ENCODE results near the gene PLSCR5. TPM values are rescaled to one million over a fixed set of nuclear protein-coding genes. Genes with fewer than 3 reads are reported as not detected.

Gene PLSCR5
- total RNA-seq: not detected in 2 replicates

DNA sequence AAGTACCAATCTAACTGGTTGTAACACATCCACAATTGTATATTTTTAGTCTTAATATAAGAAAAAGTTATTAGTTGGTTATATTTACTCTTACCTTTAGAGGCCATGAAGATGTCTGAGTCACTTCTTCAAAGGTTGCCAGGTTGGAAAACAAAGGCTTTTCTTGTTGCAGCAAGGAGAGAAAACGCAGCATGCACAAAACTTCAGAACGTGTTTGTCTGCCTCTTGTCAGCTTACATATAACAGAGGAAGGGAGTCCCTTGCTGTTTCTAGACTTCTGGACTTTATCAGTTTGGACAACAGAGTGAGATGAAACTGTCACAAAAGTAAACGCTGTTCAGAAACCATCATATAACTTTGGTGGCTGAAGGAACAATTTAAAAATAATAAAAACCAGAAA, at the start of gene PLSCR5:
TSS of gene PLSCR5 (minus strand) at position 241 of the 400 bp plus-strand sequence. CDS start at position 107, 134 bp downstream.

DNA sequence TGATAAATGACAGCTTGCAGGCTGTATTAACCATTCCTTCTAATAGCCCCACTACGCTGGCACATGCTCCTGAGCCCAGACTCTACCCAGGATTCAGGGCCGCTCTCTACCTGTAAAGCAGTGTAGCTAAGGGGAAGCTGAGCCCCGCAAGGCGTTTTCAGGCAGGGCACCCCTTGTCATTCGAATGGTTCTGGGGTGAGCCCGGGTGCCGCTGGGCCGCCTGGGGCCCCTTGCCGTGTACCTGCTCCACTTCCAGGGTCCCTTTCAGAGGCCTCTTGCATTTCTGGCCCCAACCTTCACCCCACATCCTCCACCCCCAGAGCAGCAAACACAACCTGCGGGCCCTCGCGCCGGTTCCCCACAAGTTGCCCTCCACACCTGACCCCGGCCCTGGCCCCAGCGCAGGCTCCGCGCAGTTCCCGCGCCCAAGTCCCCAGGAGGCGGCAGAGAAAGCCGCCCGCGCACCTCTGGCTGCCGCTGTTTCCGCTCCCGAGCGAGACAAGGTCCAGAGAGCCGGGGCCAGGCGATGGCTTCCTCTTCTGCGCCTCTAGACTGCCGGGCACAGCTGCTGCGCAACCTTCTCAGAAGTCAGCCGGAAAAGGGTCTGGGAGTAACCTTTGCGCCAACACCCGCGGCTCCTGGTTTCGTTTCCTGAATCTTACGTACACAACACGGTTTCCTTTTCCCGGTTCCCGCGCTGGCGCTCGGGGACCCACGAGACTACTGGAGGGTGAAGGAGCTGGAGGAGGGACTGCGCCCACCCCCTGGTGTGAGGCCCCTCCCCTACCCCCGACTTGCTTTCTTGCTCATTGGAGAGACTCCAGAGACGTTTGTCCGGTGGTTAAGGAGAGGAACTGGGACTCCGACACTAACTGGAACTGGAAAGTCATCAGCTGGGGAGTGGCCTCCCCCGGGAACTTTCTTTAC, 60.9 kb downstream of the PLSCR5 start, which contains the start of gene PLSCR1:
TSS of gene PLSCR1 (minus strand) at position 606 of the 927 bp plus-strand sequence. CDS start 8,055 bp downstream, outside the sequence.

Other genes starting within 250 kb of the PLSCR5 start
- gene PLSCR2, start 135.8 kb downstream of the PLSCR5 start, total RNA-seq: 0.40 TPM in 1 of 2 replicates, not detected in the other
- gene PLSCR1, start 60.7 kb downstream of the PLSCR5 start, total RNA-seq: 40.6 and 50.8 TPM in 2 replicates